HCT116 (cell line): ENCODE results near the gene INAFM1. TPM values are rescaled to one million over a fixed set of nuclear protein-coding genes. Genes with fewer than 3 reads are reported as not detected.

Source experiments
- ATAC-seq: fragments of 200-7000 bp; cut with Tn5 transposase; 2 replicates; pipeline ENCODE4 v1.9.1; 2020; ENCODE audit warnings: mild to moderate bottlenecking, moderate library complexity
- BruUV-seq: library from RNA; stranded (reverse); fragments of 400-500 nt; replicated peaks from 2 replicates; lab custom pipeline; 2021; lab: Mats Ljungman, UMichigan
- CTCF ChIA-PET: fragments of 300-600 bp; sonication (Branson Sonifier 250); formaldehyde crosslinking; loops from one replicate; lab custom pipeline; 2021; ENCODE audit warnings: antibody characterized with exemption; lab: Charles Lee
- POLR2A ChIA-PET: fragments of 300-600, 350-600 bp; sonication (Branson Sonifier 250); formaldehyde crosslinking; loops from one replicate; lab custom pipeline; 2021; ENCODE audit warnings: antibody characterized with exemption; lab: Charles Lee
- RAD21 ChIA-PET, 2 experiments: fragments of 300-600 bp; sonication (Branson Sonifier 250); formaldehyde crosslinking; loops; one replicate each; lab custom pipeline; 2023; ENCODE audit warnings: low total read pairs in 2 of 2; ENCODE audit not compliant: uncharacterized antibody in 2 of 2, unreplicated experiment in 2 of 2, low non-redundant PET in 1 of 2; lab: Charles Lee
- DNase-seq: peaks from one replicate; pipeline ENCODE4 v3.0.0-alpha.2; 2010; ENCODE audit warnings: low read depth, low spot score
- H2AFZ ChIP-seq: fragments of 200-600 bp; shearing (Covaris generic), sonication (generic); 2 replicates; pipeline ENCODE4 v1.6.1; 2017; ENCODE audit warnings: low read depth, mixed run types, mixed read lengths, antibody characterized with exemption, low read length; ENCODE audit not compliant: poor library complexity, severe bottlenecking
- H3K27ac ChIP-seq: 2 replicates; pipeline ENCODE4 v1.5.1; 2012; ENCODE audit warnings: low read depth, low read length
- H3K27me3 ChIP-seq: fragments of 200-600 bp; sonication (generic); 2 replicates; pipeline ENCODE4 v1.6.1; 2016; ENCODE audit warnings: mixed run types, low read length, mixed read lengths; ENCODE audit not compliant: insufficient read depth
- H3K36me3 ChIP-seq, 2 experiments: fragments of 200-500 bp in 1 of 2; fragments of 200-600 bp in 1 of 2; sonication (Bioruptor generic) in 1 of 2; sonication (generic) in 1 of 2; 2 replicates each; pipeline versions ENCODE4 v1.5.1 to v1.6.1; 2014 to 2016; ENCODE audit warnings: low read length in 2 of 2, inconsistent platforms in 1 of 2, mixed read lengths in 1 of 2, mixed run types in 1 of 2; ENCODE audit not compliant: insufficient read depth in 2 of 2, control insufficient read depth in 1 of 2
- H3K4me1 ChIP-seq, 2 experiments: fragments of 200-600 bp in 1 of 2; sonication (generic) in 1 of 2; 2 replicates each; pipeline versions ENCODE4 v1.5.1 to v1.6.1; 2012 to 2017; ENCODE audit warnings: low read length in 2 of 2, inconsistent platforms in 1 of 2, mild to moderate bottlenecking in 1 of 2, mixed read lengths in 1 of 2, mixed run types in 1 of 2, moderate library complexity in 1 of 2; ENCODE audit not compliant: insufficient read depth in 2 of 2, control insufficient read depth in 1 of 2
- H3K4me2 ChIP-seq: fragments of 200-600 bp; sonication (generic); 2 replicates; pipeline ENCODE4 v1.6.1; 2017; ENCODE audit warnings: mixed run types, low read length, mixed read lengths
- H3K4me3 ChIP-seq, 2 experiments: fragments of 200-600 bp in 1 of 2; sonication (generic) in 1 of 2; replicated peaks in 1 of 2; 2 replicates each; pipeline ENCODE4 v1.5.1; 2011 to 2016; ENCODE audit warnings: low read length in 2 of 2, control low read depth in 1 of 2, low read depth in 1 of 2, mild to moderate bottlenecking in 1 of 2, mixed read lengths in 1 of 2, mixed run types in 1 of 2
- H3K79me2 ChIP-seq: fragments of 200-600 bp; sonication (generic); 2 replicates; pipeline ENCODE4 v1.6.1; 2017; ENCODE audit warnings: mild to moderate bottlenecking, mixed run types, low read length, moderate library complexity, mixed read lengths; ENCODE audit not compliant: insufficient read depth
- H3K9ac ChIP-seq: fragments of 200-600 bp; sonication (generic); 2 replicates; pipeline ENCODE4 v1.6.1; 2016; ENCODE audit warnings: low read length, mixed read lengths
- H3K9me2 ChIP-seq: fragments of 200-600 bp; sonication (generic), shearing (Covaris generic); 2 replicates; pipeline ENCODE4 v1.6.1; 2017; ENCODE audit warnings: mixed run types, mild to moderate bottlenecking, moderate library complexity; ENCODE audit not compliant: insufficient read depth
- H3K9me3 ChIP-seq, 2 experiments: fragments of 200-500 bp in 1 of 2; fragments of 200-600 bp in 1 of 2; sonication (Bioruptor generic) in 1 of 2; sonication (generic) in 1 of 2; 2 replicates each; pipeline ENCODE4 v1.6.1; 2014 to 2017; ENCODE audit warnings: low read length in 2 of 2, mixed read lengths in 2 of 2, inconsistent platforms in 1 of 2, low read depth in 1 of 2, mild to moderate bottlenecking in 1 of 2, mixed run types in 1 of 2, moderate library complexity in 1 of 2; ENCODE audit not compliant: control insufficient read depth in 1 of 2, insufficient read depth in 1 of 2
- H4K20me1 ChIP-seq: fragments of 200-600 bp; sonication (generic), shearing (Covaris generic); 2 replicates; pipeline ENCODE4 v1.6.1; 2017; ENCODE audit warnings: mixed run types, mild to moderate bottlenecking, moderate library complexity; ENCODE audit not compliant: insufficient read depth
- ATF3 ChIP-seq: IDR thresholded peaks from 2 replicates; pipeline ENCODE4 v1.6.1; 2012
- CEBPB ChIP-seq: IDR thresholded peaks from 2 replicates; pipeline ENCODE4 v1.6.1; 2012; ENCODE audit warnings: low read depth
- ELF1 ChIP-seq: IDR thresholded peaks from 2 replicates; pipeline ENCODE4 v1.6.1; 2012; ENCODE audit warnings: low read depth, borderline replicate concordance
- EZH2 ChIP-seq: fragments of 200-600 bp; sonication (generic); IDR thresholded peaks from 2 replicates; pipeline ENCODE4 v1.6.1; 2017; ENCODE audit warnings: antibody characterized with exemption, mixed run types
- EZH2phosphoT487 ChIP-seq: fragments of 200-600 bp; IDR thresholded peaks from 2 replicates; pipeline ENCODE4 v1.6.1; 2018; ENCODE audit warnings: antibody characterized with exemption, borderline replicate concordance
- FOSL1 ChIP-seq: IDR thresholded peaks from 2 replicates; pipeline ENCODE4 v1.6.1; 2012; ENCODE audit warnings: low read depth
- JUND ChIP-seq: IDR thresholded peaks from 2 replicates; pipeline ENCODE4 v1.6.1; 2012
- POLR2A ChIP-seq: IDR thresholded peaks from 2 replicates; pipeline ENCODE4 v1.7.0; 2011; ENCODE audit warnings: borderline replicate concordance; ENCODE audit not compliant: insufficient read depth, insufficient read length; ENCODE audit errors: extremely low read depth
- POLR2AphosphoS5 ChIP-seq: IDR thresholded peaks from 2 replicates; pipeline ENCODE4 v1.6.1; 2011; ENCODE audit warnings: mild to moderate bottlenecking, low read depth, low read length, moderate library complexity
- RAD21 ChIP-seq: IDR thresholded peaks from 2 replicates; pipeline ENCODE4 v1.6.1; 2012; ENCODE audit warnings: low read depth, mild to moderate bottlenecking
- SIN3A ChIP-seq: IDR thresholded peaks from 2 replicates; pipeline ENCODE4 v1.6.1; 2012; ENCODE audit warnings: low read depth
- SP1 ChIP-seq: IDR thresholded peaks from 2 replicates; pipeline ENCODE4 v1.6.1; 2012; ENCODE audit warnings: low read depth
- SRF ChIP-seq: IDR thresholded peaks from 2 replicates; pipeline ENCODE4 v1.6.1; 2012; ENCODE audit warnings: low read depth
- TCF7L2 ChIP-seq: IDR thresholded peaks from 2 replicates; pipeline ENCODE4 v1.7.0; 2011; ENCODE audit warnings: borderline replicate concordance, inconsistent platforms; ENCODE audit not compliant: insufficient read depth, insufficient read length; ENCODE audit errors: extremely low read depth
- YY1 ChIP-seq: IDR thresholded peaks from 2 replicates; pipeline ENCODE4 v1.6.1; 2011; ENCODE audit warnings: low read length, low read depth, moderate library complexity, mild to moderate bottlenecking; ENCODE audit not compliant: insufficient replicate concordance; ENCODE audit errors: extremely low read depth
- ZBTB33 ChIP-seq: IDR thresholded peaks from 2 replicates; pipeline ENCODE4 v1.6.1; 2011; ENCODE audit warnings: mild to moderate bottlenecking, low read length, moderate library complexity; ENCODE audit not compliant: insufficient replicate concordance; ENCODE audit errors: extremely low read depth
- ZFX ChIP-seq: fragments of 450-650 bp; IDR thresholded peaks from 2 replicates; pipeline ENCODE4 v1.6.1; 2017
- ZNF274 ChIP-seq: fragments of 200-500 bp; sonication (Bioruptor generic); IDR thresholded peaks from 2 replicates; pipeline ENCODE4 v1.6.1; 2014; ENCODE audit warnings: mild to moderate bottlenecking, low read depth, low read length, inconsistent platforms
- intact Hi-C: fragments of 100-400 bp; cut with micrococcal nuclease; formaldehyde crosslinking; loops from 2 replicates; pipeline ENCODE4 v1.10.0; 2022
- total RNA-seq: library from RNA; stranded (reverse); gene quantifications from one replicate; pipeline ENCODE4 v1.2.1, GENCODE V29; 2021; ENCODE audit not compliant: unreplicated experiment
- TF ChIP-seq, protein P1 (sequence below), 3 experiments: fragments of 200-600 bp in 1 of 3; sonication (generic) in 1 of 3; IDR thresholded peaks in 2 of 3; conservative IDR thresholded peaks in 1 of 3; 2 replicates each; pipeline ENCODE4 v1.5.1; 2012 to 2017; ENCODE audit warnings: low read depth in 2 of 3, low read length in 2 of 3, antibody characterized with exemption in 1 of 3, borderline replicate concordance in 1 of 3, control low read depth in 1 of 3, mild to moderate bottlenecking in 1 of 3, mixed read lengths in 1 of 3, mixed run types in 1 of 3, moderate library complexity in 1 of 3; ENCODE audit not compliant: insufficient read depth in 1 of 3
- TF ChIP-seq, protein P2 (sequence below): IDR thresholded peaks from 2 replicates; pipeline ENCODE4 v1.6.1; 2012

INAFM1 gene
- total RNA-seq, 1 experiment from 2014 or later, result 22.9 TPM

- intact Hi-C loops, result no loop called here
- Histone ChIP-seq H3K4me3 (peak overlapping the region; percentile 27 to 39), H3K27me3 (no peaks in the 10 kb centered on the region), H3K4me2 (peak overlapping the region; percentile 73), H3K36me3 (no peaks in the 10 kb centered on the region), H3K27ac (peak overlapping the region; percentile 51; the same call in 1 of the 2 replicates), H3K9me3 (no peaks in the 10 kb centered on the region), H3K9me2 (no peaks in the 10 kb centered on the region), H3K79me2 (no peaks in the 10 kb centered on the region), H3K4me1 (peaks cover 28 to 44% of the 10 kb centered on the region in 2 experiments), H4K20me1 (no peaks in the 10 kb centered on the region), H2AFZ (no peak overlapping the region), H3K9ac (peak overlapping the region; percentile 43)
- ChIA-PET POLR2A (interaction anchor here (0.5 to 1.0 kb wide), 8 partner anchors 9 to 1549 kb away, joined by 3 to 7 read pairs (median 4); partner anchors contain the start of genes QPCTL and SNRPD2), CTCF (no interaction called here), RAD21 (interaction anchor here in 1 of 2 experiments (0.6 kb wide), 1 partner anchor 69 kb away, joined by 5 read pairs; no protein-coding TSS in a partner anchor)
- ATAC-seq (peak; percentile 73), DNase-seq (peak; percentile 77)
- BruUV-seq, result TSS peak; percentile 79
- TF ChIP-seq, protein P1, sequence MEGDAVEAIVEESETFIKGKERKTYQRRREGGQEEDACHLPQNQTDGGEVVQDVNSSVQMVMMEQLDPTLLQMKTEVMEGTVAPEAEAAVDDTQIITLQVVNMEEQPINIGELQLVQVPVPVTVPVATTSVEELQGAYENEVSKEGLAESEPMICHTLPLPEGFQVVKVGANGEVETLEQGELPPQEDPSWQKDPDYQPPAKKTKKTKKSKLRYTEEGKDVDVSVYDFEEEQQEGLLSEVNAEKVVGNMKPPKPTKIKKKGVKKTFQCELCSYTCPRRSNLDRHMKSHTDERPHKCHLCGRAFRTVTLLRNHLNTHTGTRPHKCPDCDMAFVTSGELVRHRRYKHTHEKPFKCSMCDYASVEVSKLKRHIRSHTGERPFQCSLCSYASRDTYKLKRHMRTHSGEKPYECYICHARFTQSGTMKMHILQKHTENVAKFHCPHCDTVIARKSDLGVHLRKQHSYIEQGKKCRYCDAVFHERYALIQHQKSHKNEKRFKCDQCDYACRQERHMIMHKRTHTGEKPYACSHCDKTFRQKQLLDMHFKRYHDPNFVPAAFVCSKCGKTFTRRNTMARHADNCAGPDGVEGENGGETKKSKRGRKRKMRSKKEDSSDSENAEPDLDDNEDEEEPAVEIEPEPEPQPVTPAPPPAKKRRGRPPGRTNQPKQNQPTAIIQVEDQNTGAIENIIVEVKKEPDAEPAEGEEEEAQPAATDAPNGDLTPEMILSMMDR (IDR thresholded peaks at IDR 0.05 in 2 of 3, conservative IDR thresholded peaks at IDR 0.05 in 1 of 3; ENCODE audit: borderline replicate concordance in 1 of 3, insufficient read depth in 1 of 3, low read depth in 2 of 3, low read length in 2 of 3), result no peak
- TF ChIP-seq FOSL1, result peak; percentile 57
- no peak for TF ChIP-seq SRF
- TF ChIP-seq EZH2phosphoT487, result no peak
- no peak for TF ChIP-seq TCF7L2
- TF ChIP-seq ATF3, result no peak
- TF ChIP-seq ZNF274, result no peak
- no peak; the same call in 1 of the 2 replicates for TF ChIP-seq CEBPB
- TF ChIP-seq SIN3A, result no peak
- TF ChIP-seq POLR2A, result no peak
- TF ChIP-seq ELF1, result no peak
- TF ChIP-seq, protein P2, sequence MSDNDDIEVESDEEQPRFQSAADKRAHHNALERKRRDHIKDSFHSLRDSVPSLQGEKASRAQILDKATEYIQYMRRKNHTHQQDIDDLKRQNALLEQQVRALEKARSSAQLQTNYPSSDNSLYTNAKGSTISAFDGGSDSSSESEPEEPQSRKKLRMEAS, result no peak
- no peak for TF ChIP-seq ZBTB33
- peak; percentile 64 for TF ChIP-seq POLR2AphosphoS5
- TF ChIP-seq YY1, result peak; percentile 89
- TF ChIP-seq JUND, result peak; percentile 80
- TF ChIP-seq ZFX, result no peak
- TF ChIP-seq SP1, result peak; percentile 55; the same call in 1 of the 2 replicates
- no peak for TF ChIP-seq RAD21
- no peak for TF ChIP-seq EZH2
Observed at GRCh38 chr19:47240996-47241918, 33.4 kb upstream of the INAFM1 start.
